ENCODE results near the gene PKDREJ.

- TF ChIP-seq CTCF (conservative IDR thresholded peaks at IDR 0.05; ENCODE audit: low read depth in 2 of 2) (no peak), EZH2 (IDR thresholded peaks at IDR 0.05; ENCODE audit: low read depth, unreplicated experiment) (no peak), CREB1 (CRISPR knock-in tag; IDR thresholded peaks at IDR 0.05; ENCODE audit: low read depth) (no peak), REST (IDR thresholded peaks at IDR 0.05; ENCODE audit: unreplicated experiment) (no peak), ETS1 (IDR thresholded peaks at IDR 0.05) (no peak), EZH2phosphoT487 (IDR thresholded peaks at IDR 0.05; ENCODE audit: unreplicated experiment) (no peak), POLR2AphosphoS5 (IDR thresholded peaks at IDR 0.05; ENCODE audit: low read depth) (no peak), ZNF331 (CRISPR knock-in tag; IDR thresholded peaks at IDR 0.05; ENCODE audit: low read depth) (no peak), ZNF462 (CRISPR knock-in tag; IDR thresholded peaks at IDR 0.05) (no peak), STAT1 (IDR thresholded peaks at IDR 0.05; ENCODE audit: unreplicated experiment) (no peak), NANOG (IDR thresholded peaks at IDR 0.05; ENCODE audit: borderline replicate concordance) (no peak), ZNF114 (CRISPR knock-in tag; IDR thresholded peaks at IDR 0.05) (no peak), JUNB (IDR thresholded peaks at IDR 0.05; ENCODE audit: unreplicated experiment) (no peak)
Measured at GRCh38 chr22:46280063-46280817, 17.1 kb upstream of the PKDREJ start.

Measured in GM23338 (cell line).